Measurements from ENCODE around the gene MVK.

Gene MVK

DNA sequence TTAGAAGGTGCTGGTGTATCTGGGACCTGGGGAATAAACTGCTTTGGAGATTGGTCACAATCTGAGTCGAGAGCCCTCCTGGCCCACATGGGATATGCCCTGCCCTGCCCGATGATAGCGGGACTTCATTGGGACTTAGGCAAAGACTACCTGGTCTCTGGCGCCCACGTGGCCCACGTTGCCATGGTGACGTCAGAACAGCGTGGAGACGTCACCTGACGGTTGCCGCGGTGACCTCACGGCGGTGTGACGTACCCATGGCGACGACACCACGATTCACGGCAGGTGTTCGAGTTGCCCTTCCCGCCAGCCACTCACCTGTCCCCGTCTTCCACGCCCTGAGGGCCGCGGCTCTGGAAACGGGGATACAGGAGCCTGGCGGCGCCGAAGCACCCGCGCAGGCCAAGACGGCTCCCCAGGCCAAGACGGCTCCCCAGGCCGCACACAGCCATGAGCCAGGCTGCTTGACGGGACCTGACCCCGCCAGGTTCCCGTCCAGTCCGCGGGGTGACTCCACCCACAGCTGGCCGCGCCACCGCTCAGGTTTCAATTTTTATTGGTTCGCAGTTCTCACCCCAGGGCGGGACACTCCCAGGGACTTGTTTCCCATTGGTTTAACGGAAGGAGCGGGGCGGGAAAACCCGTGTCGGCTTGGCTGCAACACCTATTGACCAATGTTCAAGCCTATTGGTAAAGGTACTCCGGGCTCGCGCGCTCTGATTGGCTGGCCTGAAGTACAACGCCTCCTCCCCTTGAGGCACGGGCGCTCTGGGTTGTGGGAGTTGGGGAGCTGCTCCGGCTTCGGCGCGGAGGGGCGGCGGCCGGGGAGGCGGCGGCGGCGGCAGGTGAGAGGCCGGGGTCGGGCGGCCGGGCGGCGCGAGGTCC, at the start of gene MVK, which contains the start of gene MMAB:
TSS of gene MVK (plus strand) at position 766 of the 885 bp plus-strand sequence. CDS start 1,029 bp downstream, outside the sequence.
TSS of gene MMAB (minus strand) at position 476 of the 885 bp plus-strand sequence. CDS start at position 452, 24 bp downstream.
- H3K4me3 ChIP-seq (ENCODE audit: low read depth, low read length): peak within 1 kb of the TSS; percentile 89
- peak; percentile 100 for DNase-seq (ENCODE audit: low read depth)
- TF ChIP-seq, protein P1, sequence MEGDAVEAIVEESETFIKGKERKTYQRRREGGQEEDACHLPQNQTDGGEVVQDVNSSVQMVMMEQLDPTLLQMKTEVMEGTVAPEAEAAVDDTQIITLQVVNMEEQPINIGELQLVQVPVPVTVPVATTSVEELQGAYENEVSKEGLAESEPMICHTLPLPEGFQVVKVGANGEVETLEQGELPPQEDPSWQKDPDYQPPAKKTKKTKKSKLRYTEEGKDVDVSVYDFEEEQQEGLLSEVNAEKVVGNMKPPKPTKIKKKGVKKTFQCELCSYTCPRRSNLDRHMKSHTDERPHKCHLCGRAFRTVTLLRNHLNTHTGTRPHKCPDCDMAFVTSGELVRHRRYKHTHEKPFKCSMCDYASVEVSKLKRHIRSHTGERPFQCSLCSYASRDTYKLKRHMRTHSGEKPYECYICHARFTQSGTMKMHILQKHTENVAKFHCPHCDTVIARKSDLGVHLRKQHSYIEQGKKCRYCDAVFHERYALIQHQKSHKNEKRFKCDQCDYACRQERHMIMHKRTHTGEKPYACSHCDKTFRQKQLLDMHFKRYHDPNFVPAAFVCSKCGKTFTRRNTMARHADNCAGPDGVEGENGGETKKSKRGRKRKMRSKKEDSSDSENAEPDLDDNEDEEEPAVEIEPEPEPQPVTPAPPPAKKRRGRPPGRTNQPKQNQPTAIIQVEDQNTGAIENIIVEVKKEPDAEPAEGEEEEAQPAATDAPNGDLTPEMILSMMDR (IDR thresholded peaks at IDR 0.05; ENCODE audit: insufficient read depth, low read depth, low read length, missing control alignments): no peak

- DNase-seq (ENCODE audit: low read depth): no peak
These were observed 48.9 kb upstream of the MVK start for GRCh38 chr12:109524466-109525278.

GRCh38 chr12:109525279-109525585, 48.4 kb upstream of the MVK start:
- TF ChIP-seq, protein P1 (IDR thresholded peaks at IDR 0.05; ENCODE audit: insufficient read depth, low read depth, low read length, missing control alignments): no peak
- no peak overlapping the region for H3K4me3 ChIP-seq (ENCODE audit: low read depth, low read length)
- no peak for DNase-seq (ENCODE audit: low read depth)

More at GRCh38 chr12:109524466-109525278, 48.9 kb upstream of the MVK start:
- H3K4me3 ChIP-seq (ENCODE audit: low read depth, low read length): no peak overlapping the region
- TF ChIP-seq, protein P1 (IDR thresholded peaks at IDR 0.05; ENCODE audit: insufficient read depth, low read depth, low read length, missing control alignments): no peak

DNA sequence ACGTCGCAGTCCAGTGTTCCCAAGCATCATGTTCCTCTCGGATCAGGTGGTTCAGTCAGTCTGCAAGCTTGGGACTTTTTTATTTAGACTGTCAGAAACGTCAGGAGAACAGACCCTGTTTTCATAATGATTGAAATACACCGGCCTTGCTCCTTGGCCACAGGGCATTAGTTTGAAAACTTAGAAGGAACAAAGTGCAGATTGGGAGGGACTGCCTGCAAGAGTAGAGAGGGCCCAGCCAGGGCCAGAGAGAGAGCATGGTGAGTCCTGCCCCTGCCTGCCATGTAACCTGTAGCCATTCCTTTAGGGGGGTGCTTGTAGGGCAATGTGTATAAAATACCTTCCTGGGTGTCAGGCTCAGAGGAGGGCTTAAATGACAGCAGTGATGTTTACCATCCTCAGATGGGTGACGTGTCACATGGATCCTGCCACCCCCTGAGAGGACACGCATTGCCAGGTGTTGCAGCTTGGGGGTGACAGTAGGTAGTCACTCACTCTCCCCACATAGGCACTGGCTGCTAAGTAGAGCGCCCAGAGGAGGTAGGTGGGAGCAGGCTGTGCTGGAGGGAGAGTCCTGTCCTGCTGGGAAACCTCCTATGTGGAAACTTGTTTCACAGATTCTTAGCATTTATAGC, 46.0 kb upstream of the MVK start:
- H3K4me3 ChIP-seq (ENCODE audit: low read depth, low read length): no peak overlapping the region
- DNase-seq (ENCODE audit: low read depth): no peak
- TF ChIP-seq, protein P1 (IDR thresholded peaks at IDR 0.05; ENCODE audit: insufficient read depth, low read depth, low read length, missing control alignments): no peak

DNA sequence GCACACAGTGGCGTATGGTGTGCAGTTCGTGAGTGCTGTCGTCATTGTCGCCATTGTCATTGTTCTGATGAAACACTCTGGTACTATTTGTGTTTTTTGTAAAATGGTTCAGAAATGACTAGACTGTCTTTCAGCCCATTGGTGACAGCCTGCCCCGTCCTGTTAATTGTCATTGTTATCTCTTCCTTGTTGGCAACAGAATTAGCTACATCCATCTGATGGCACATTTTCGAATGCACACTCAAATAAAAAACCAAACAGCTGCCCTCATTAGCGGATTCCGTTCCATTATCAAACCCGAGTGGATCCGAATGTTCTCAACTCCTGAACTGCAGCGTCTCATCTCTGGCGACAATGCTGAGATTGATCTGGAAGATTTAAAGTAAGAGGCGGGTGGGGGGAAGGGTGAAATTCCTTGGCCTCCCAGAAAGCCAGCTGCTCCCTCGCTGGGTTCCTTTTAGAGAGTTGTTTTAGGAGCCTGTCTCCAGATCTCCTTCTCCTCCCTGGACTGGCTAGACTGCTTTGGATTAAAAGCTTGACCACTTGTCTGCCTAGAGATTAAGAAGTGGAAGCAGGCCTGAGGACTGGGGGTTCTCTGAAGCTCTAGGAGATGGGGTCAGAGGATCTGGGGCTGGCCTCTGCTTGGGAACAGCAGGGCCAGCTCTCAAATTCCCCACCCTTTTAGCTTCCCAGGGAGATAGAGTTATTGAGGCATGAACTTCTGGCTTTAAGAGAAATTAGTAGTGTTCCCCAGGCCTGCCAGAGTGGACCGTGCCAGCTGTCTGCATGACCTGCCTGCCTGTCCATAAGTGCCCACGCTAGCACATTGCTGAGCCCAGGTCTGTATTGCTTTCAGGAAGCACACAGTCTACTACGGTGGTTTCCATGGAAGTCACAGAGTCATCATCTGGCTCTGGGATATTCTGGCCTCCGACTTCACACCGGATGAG, 43.6 kb upstream of the MVK start:
- no peak for DNase-seq (ENCODE audit: low read depth)
- H3K4me3 ChIP-seq (ENCODE audit: low read depth, low read length): no peak overlapping the region
- TF ChIP-seq, protein P1 (IDR thresholded peaks at IDR 0.05; ENCODE audit: insufficient read depth, low read depth, low read length, missing control alignments): no peak

DNA sequence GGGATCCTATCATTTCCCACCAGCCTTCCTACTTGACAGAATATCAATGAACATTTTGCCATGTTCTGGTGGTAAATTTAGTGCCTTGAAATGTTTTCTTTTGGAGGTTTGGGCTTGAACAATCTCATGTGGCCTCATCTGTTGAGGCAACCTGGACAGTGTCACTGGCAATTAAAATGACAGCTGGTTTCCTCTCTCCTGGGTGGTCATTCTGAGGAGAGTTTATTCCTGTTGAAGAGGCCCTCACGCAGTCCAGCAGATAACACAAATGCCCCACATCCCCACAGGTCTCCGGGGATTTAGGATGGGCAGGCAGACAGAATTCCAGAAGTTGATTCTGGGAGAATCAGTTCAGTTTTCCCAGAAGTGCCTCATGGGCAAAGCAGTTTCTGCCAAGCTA, 42.2 kb upstream of the MVK start:
- TF ChIP-seq, protein P1 (IDR thresholded peaks at IDR 0.05; ENCODE audit: insufficient read depth, low read depth, low read length, missing control alignments): no peak
- no peak overlapping the region for H3K4me3 ChIP-seq (ENCODE audit: low read depth, low read length)
- no peak for DNase-seq (ENCODE audit: low read depth)

Data from GM12865 (cell line).